HFFc6 (cell line): ENCODE data around the gene ALG9. TPM values are rescaled to one million over a fixed set of nuclear protein-coding genes. Genes with fewer than 3 reads are reported as not detected.

Experiments used
- DNase-seq: peaks from one replicate; pipeline ENCODE4 v3.0.0-alpha.2; 2018
- H3K27ac Mint-ChIP-seq: 2 replicates; pipeline ENCODE4 v1.8.0; 2020; ENCODE audit warnings: mild to moderate bottlenecking, mixed read lengths
- H3K27me3 Mint-ChIP-seq: 2 replicates; pipeline ENCODE4 v1.8.0; 2021; ENCODE audit warnings: mild to moderate bottlenecking, moderate library complexity, mixed read lengths; ENCODE audit not compliant: insufficient read depth
- H3K36me3 Mint-ChIP-seq: 2 replicates; pipeline ENCODE4 v1.8.0; 2021; ENCODE audit warnings: low read depth, mixed read lengths
- H3K4me1 Mint-ChIP-seq: 2 replicates; pipeline ENCODE4 v1.8.0; 2020; ENCODE audit warnings: low read depth, mixed read lengths
- H3K4me3 Mint-ChIP-seq: 2 replicates; pipeline ENCODE4 v1.8.0; 2020; ENCODE audit warnings: mild to moderate bottlenecking, moderate library complexity, mixed read lengths
- H3K9me3 Mint-ChIP-seq: 2 replicates; pipeline ENCODE4 v1.8.0; 2020; ENCODE audit warnings: mild to moderate bottlenecking, mixed read lengths
- total RNA-seq, 6 experiments: library from RNA; stranded (reverse); fragmentation: NEBNext Ultra II Directional; extraction: Animal tissue kit (Norgen Biotek cat#: 25700); gene quantifications; 2 replicates in 1 of 6; 3 replicates in 5 of 6; pipeline ENCODE4 v1.2.3, GENCODE V29; 2021
- TF ChIP-seq, protein P1 (sequence below): fragments of 200-600 bp; sonication (generic); IDR thresholded peaks from 2 replicates; pipeline ENCODE4 v1.5.0; 2021; ENCODE audit warnings: antibody characterized with exemption, mild to moderate bottlenecking

Gene ALG9
- total RNA-seq, 6 experiments from 2014 or later, result 31.1 to 44.2 (median 36.5) TPM

DNA sequence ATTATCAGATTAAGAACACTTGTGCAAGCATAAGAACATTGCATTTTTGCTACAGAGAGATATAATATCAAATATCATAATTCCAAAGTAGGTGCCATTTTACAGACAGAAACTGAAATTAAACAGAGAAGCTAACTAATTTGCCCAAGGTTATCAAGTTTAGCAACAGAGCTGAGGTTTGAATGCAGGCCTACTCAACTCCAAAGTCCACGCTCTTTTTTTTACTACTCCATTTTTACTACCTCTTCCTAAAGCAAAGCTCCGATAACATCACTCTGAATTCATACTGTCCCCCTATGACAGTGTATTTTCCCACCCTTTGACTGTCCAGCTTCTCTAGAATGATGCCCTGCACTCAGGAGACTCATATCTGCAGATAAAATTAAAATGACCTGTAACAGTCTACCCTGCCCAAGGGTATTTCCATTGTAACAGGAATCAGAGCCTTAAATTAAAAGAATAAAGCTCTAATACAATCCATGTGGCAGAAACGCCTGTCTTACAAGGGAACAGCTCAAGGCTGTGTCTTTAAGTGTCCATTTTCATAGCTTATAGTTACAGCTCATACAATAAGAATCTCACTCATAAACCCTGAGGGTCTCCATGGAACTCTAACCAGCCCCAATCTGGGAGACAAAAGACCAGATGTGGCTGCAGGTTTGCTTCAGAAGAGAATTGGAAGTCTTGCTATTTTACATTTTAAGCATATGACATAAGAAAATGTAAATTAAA, 36.8 kb downstream of the ALG9 start:
- Mint-ChIP-seq H3K27ac (no peak overlapping the region), H3K36me3 (peaks cover 13% of the 10 kb centered on the region; the same call in 1 of the 2 replicates), H3K9me3 (no peaks in the 10 kb centered on the region), H3K4me1 (peaks cover 25% of the 10 kb centered on the region), H3K4me3 (no peak overlapping the region), H3K27me3 (no peaks in the 10 kb centered on the region)
- no peak for DNase-seq
- TF ChIP-seq, protein P1, sequence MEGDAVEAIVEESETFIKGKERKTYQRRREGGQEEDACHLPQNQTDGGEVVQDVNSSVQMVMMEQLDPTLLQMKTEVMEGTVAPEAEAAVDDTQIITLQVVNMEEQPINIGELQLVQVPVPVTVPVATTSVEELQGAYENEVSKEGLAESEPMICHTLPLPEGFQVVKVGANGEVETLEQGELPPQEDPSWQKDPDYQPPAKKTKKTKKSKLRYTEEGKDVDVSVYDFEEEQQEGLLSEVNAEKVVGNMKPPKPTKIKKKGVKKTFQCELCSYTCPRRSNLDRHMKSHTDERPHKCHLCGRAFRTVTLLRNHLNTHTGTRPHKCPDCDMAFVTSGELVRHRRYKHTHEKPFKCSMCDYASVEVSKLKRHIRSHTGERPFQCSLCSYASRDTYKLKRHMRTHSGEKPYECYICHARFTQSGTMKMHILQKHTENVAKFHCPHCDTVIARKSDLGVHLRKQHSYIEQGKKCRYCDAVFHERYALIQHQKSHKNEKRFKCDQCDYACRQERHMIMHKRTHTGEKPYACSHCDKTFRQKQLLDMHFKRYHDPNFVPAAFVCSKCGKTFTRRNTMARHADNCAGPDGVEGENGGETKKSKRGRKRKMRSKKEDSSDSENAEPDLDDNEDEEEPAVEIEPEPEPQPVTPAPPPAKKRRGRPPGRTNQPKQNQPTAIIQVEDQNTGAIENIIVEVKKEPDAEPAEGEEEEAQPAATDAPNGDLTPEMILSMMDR, result no peak

DNA sequence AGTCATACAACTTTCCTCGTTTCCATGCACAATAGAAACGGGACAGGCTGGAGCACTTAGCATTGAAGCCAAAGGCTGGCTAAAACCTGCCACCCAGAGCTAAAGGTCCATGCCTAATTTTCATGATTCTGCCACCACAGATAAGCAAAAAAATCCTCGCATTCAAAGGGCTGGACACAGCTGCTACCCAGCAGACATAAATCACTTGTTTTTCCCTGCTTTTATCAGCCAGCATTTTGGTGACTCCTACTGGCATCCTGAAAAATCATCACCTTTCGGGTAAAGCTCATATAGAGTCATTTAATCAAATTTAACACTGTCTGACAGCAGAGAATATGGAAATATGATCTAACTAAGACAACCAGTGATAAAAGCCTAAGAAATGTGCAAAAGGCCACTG, 37.9 kb downstream of the ALG9 start:
- H3K4me3 Mint-ChIP-seq, result no peak overlapping the region
- no peaks in the 10 kb centered on the region for H3K27me3 Mint-ChIP-seq
- H3K36me3 Mint-ChIP-seq, result peaks cover 13% of the 10 kb centered on the region; the same call in 1 of the 2 replicates
- DNase-seq, result peak; percentile 35
- H3K4me1 Mint-ChIP-seq, result peaks cover 35% of the 10 kb centered on the region
- TF ChIP-seq, protein P1, result peak; percentile 45; the same call in 1 of the 2 replicates
- H3K27ac Mint-ChIP-seq, result no peak overlapping the region
- no peaks in the 10 kb centered on the region for H3K9me3 Mint-ChIP-seq

GRCh38 chr11:111829185-111829968, 42.0 kb downstream of the ALG9 start:
- H3K27me3 Mint-ChIP-seq, result no peaks in the 10 kb centered on the region
- H3K9me3 Mint-ChIP-seq, result no peaks in the 10 kb centered on the region
- no peak for DNase-seq
- no peak overlapping the region; the same call in 1 of the 2 replicates for H3K27ac Mint-ChIP-seq
- peaks cover 21% of the 10 kb centered on the region for H3K4me1 Mint-ChIP-seq
- no peak overlapping the region for H3K4me3 Mint-ChIP-seq
- H3K36me3 Mint-ChIP-seq, result peaks cover 12% of the 10 kb centered on the region
- TF ChIP-seq, protein P1, result no peak

DNA sequence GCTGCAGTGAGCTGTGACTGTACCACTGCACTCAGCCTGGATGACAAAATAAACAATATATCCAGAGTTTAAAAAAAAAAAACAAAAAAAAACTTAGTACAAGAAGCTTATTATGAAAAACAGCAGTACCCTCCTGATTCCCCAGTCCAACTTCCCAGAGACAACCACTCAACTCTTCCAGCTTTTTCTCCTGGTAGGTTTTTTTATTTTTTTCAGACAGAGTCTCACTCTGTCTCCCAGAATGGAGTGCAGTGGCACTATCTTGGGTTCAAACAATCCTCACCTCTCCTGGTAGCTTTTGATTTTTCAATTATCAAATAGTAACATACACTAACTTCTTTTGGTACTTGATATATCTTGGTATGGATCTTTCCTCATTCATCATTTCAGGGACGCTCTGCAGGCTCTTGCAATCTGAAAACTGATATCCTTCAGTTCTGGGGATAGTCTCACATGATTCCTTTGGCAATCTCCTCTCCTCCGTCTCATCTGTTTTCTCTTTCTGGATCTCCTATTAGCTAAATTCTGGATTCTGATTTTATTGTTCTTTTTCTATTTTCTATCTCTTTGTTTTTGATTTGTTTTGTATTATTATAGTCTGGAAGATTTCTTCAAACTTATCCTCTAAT, 44.9 kb downstream of the ALG9 start:
- no peak overlapping the region for H3K4me3 Mint-ChIP-seq
- peaks cover 23% of the 10 kb centered on the region for H3K36me3 Mint-ChIP-seq
- TF ChIP-seq, protein P1, result no peak
- no peaks in the 10 kb centered on the region for H3K27me3 Mint-ChIP-seq
- no peak for DNase-seq
- H3K27ac Mint-ChIP-seq, result no peak overlapping the region
- no peaks in the 10 kb centered on the region for H3K9me3 Mint-ChIP-seq
- H3K4me1 Mint-ChIP-seq, result peaks cover 15% of the 10 kb centered on the region

DNA sequence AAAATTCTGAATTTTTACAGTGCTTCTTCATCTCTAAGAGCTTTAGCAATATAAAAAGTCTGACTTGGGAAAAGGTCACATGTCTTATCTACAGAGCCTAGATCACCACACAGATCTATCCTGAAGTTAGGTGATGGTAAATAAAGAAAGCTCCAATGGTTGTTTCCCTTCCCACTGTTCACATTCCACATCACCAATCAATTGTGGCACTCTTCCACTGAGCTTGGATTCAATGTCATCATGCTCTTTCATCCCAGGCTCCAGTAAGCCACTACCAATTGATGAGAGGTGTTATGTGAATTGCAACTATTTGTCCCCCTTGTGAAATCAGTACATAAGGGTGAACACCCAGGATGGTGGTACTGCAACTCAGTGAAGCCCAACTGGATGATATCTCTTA, 47.8 kb downstream of the ALG9 start:
- no peak overlapping the region for H3K27ac Mint-ChIP-seq
- H3K36me3 Mint-ChIP-seq, result peaks cover 19% of the 10 kb centered on the region
- no peak for DNase-seq
- peaks cover 22% of the 10 kb centered on the region for H3K4me1 Mint-ChIP-seq
- TF ChIP-seq, protein P1, result no peak
- H3K4me3 Mint-ChIP-seq, result no peak overlapping the region
- no peaks in the 10 kb centered on the region for H3K9me3 Mint-ChIP-seq
- no peaks in the 10 kb centered on the region for H3K27me3 Mint-ChIP-seq
